IMR-90 (cell line): ENCODE data around the gene RANBP10.

Experiments
- BHLHE40 ChIP-seq: fragments of 150-350 bp; IDR thresholded peaks from 2 replicates; pipeline ENCODE4 v1.6.1; 2016; ENCODE audit warnings: mild to moderate bottlenecking, low read depth, low read length
- CEBPB ChIP-seq: IDR thresholded peaks from 2 replicates; pipeline ENCODE4 v1.6.1; 2012; ENCODE audit warnings: low read depth, low read length, improper control_type of control experiment
- FOS ChIP-seq: fragments of 150-350 bp; IDR thresholded peaks from 2 replicates; pipeline ENCODE4 v1.6.1; 2016; ENCODE audit warnings: low read depth, low read length
- MAFK ChIP-seq: IDR thresholded peaks from 2 replicates; pipeline ENCODE4 v1.6.1; 2012; ENCODE audit warnings: low read depth, low read length, improper control_type of control experiment
- MAZ ChIP-seq: IDR thresholded peaks from 2 replicates; pipeline ENCODE4 v1.6.1; 2012; ENCODE audit warnings: low read depth, mild to moderate bottlenecking, low read length, improper control_type of control experiment, moderate library complexity, borderline replicate concordance
- MXI1 ChIP-seq: IDR thresholded peaks from 2 replicates; pipeline ENCODE4 v1.6.1; 2012; ENCODE audit warnings: low read depth, mild to moderate bottlenecking, low read length, moderate library complexity, borderline replicate concordance
- NFE2L2 ChIP-seq: fragments of 150-350 bp; IDR thresholded peaks from 2 replicates; pipeline ENCODE4 v1.6.1; 2016; ENCODE audit warnings: low read depth, mild to moderate bottlenecking, low read length
- POLR2A ChIP-seq: IDR thresholded peaks from 2 replicates; pipeline ENCODE4 v1.6.1; 2012; ENCODE audit warnings: mild to moderate bottlenecking, low read depth, low read length
- RAD21 ChIP-seq: IDR thresholded peaks from 2 replicates; pipeline ENCODE4 v1.6.1; 2012; ENCODE audit warnings: low read length, improper control_type of control experiment
- RCOR1 ChIP-seq: IDR thresholded peaks from 2 replicates; pipeline ENCODE4 v1.6.1; 2012; ENCODE audit warnings: mild to moderate bottlenecking, low read length, improper control_type of control experiment; ENCODE audit not compliant: insufficient replicate concordance
- RFX5 ChIP-seq: IDR thresholded peaks from 2 replicates; pipeline ENCODE4 v1.8.0; 2012; ENCODE audit warnings: low read depth, mild to moderate bottlenecking, low read length, moderate library complexity
- SMC3 ChIP-seq: fragments of 150-350 bp; IDR thresholded peaks from 2 replicates; pipeline ENCODE4 v1.6.1; 2016; ENCODE audit warnings: low read depth, mild to moderate bottlenecking, antibody characterized with exemption, low read length, moderate library complexity
- TF ChIP-seq, protein P1 (sequence below): conservative IDR thresholded peaks from 2 replicates; pipeline ENCODE4 v1.5.1; 2012; ENCODE audit warnings: mild to moderate bottlenecking, low read depth, low read length, improper control_type of control experiment
- TF ChIP-seq, protein P2 (sequence below): fragments of 150-350 bp; IDR thresholded peaks from 2 replicates; pipeline ENCODE4 v1.6.1; 2016; ENCODE audit warnings: low read depth, mild to moderate bottlenecking, low read length, moderate library complexity, borderline replicate concordance

DNA sequence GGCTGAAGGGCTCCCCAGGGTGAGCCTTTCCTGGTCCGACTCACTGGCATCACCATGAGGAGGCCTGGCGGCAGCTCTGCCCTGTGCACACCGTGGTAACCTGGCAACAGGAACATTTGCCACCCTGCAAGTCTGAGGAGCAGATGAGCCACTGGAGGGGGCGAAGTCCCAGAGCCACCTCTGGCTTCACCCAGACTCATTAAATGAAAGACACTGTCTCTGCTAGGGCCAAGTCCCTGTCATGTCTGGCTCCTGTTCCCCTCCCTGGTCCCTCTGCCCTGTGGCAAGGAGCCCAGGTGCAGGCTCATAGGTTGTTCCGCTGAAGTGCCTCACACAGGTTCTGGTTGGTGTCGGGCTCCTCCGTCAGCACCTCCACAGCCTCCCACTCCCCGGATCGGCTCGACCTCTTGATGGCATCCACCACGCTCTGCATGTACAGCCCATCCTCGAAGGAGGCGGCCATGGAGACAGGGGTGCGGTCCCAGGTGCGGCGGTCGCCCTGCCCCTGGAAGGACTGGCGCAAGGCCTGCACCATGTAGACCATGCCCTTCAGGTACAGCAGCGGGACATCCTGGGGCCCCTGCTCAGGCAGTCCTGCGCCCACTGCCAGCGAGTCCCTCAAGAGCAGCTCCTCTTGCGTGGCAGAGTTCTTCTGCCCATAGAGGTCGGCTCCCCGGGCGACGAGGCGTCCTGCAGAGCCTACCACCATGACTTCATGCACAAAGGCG lies 131.3 kb downstream of the RANBP10 start:
- TF ChIP-seq, protein P1, sequence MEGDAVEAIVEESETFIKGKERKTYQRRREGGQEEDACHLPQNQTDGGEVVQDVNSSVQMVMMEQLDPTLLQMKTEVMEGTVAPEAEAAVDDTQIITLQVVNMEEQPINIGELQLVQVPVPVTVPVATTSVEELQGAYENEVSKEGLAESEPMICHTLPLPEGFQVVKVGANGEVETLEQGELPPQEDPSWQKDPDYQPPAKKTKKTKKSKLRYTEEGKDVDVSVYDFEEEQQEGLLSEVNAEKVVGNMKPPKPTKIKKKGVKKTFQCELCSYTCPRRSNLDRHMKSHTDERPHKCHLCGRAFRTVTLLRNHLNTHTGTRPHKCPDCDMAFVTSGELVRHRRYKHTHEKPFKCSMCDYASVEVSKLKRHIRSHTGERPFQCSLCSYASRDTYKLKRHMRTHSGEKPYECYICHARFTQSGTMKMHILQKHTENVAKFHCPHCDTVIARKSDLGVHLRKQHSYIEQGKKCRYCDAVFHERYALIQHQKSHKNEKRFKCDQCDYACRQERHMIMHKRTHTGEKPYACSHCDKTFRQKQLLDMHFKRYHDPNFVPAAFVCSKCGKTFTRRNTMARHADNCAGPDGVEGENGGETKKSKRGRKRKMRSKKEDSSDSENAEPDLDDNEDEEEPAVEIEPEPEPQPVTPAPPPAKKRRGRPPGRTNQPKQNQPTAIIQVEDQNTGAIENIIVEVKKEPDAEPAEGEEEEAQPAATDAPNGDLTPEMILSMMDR: no peak
- TF ChIP-seq POLR2A (no peak), MAZ (no peak), MXI1 (no peak), FOS (no peak), RCOR1 (no peak), RAD21 (no peak), RFX5 (no peak), BHLHE40 (no peak), NFE2L2 (no peak), MAFK (no peak), CEBPB (no peak), SMC3 (no peak)
- TF ChIP-seq, protein P2, sequence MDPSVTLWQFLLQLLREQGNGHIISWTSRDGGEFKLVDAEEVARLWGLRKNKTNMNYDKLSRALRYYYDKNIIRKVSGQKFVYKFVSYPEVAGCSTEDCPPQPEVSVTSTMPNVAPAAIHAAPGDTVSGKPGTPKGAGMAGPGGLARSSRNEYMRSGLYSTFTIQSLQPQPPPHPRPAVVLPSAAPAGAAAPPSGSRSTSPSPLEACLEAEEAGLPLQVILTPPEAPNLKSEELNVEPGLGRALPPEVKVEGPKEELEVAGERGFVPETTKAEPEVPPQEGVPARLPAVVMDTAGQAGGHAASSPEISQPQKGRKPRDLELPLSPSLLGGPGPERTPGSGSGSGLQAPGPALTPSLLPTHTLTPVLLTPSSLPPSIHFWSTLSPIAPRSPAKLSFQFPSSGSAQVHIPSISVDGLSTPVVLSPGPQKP: no peak
